ENCODE results near the gene TANGO2. TPM values are rescaled to one million over a fixed set of nuclear protein-coding genes. Genes with fewer than 3 reads are reported as not detected.

The TANGO2 gene
- total and polyA plus RNA-seq, 9 of the 15 experiments (the other 6 are each of a cell fraction or from before 2014, with no cell fraction given): 15.5 to 94.9 (median 70.1) TPM

GRCh38 chr22:19988965-19989724 lies 31.8 kb upstream of the TANGO2 start (continued):
- peak; percentile 61; the same call in 1 of the 2 replicates for TF ChIP-seq CTBP1 (IDR thresholded peaks at IDR 0.05; ENCODE audit: borderline replicate concordance)
- TF ChIP-seq THAP12 (CRISPR knock-in tag; IDR thresholded peaks at IDR 0.05): 0 out of 2 replicates have a peak, but pooled peaks have one; percentile 64
- TF ChIP-seq NEUROD1 (IDR thresholded peaks at IDR 0.05; ENCODE audit: borderline replicate concordance, low read depth, low read length, partially characterized antibody): peak; percentile 37
- TF ChIP-seq ZFP36 (IDR thresholded peaks at IDR 0.05; ENCODE audit: low read depth, low read length, partially characterized antibody): peak; percentile 5
- TF ChIP-seq RAD21 (CRISPR knock-in tag; conservative IDR thresholded peaks at IDR 0.05 in 1 of 2, IDR thresholded peaks at IDR 0.05 in 1 of 2): peak in 1 of 2 experiments; percentile 34; a peak in 2 of 4 replicates
- TF ChIP-seq CHAMP1 (IDR thresholded peaks at IDR 0.05): no peak
- TF ChIP-seq PHF8 (IDR thresholded peaks at IDR 0.05; ENCODE audit: borderline replicate concordance, low read length): peak; percentile 51; the same call in 1 of the 2 replicates
- TF ChIP-seq CEBPB (tag; IDR thresholded peaks at IDR 0.05): no peak
- TF ChIP-seq WHSC1 (IDR thresholded peaks at IDR 0.05; ENCODE audit: low read length): peak; percentile 61
- no peak for TF ChIP-seq POU5F1 (IDR thresholded peaks at IDR 0.05; ENCODE audit: borderline replicate concordance, low read depth, low read length, partially characterized antibody)
- TF ChIP-seq GTF2E2 (tag; IDR thresholded peaks at IDR 0.05): 0 out of 2 replicates have a peak, but pooled peaks have one; percentile 22
- TF ChIP-seq KDM4B (IDR thresholded peaks at IDR 0.05; ENCODE audit: borderline replicate concordance in 2 of 2, low read depth in 1 of 2): peak in 1 of 2 experiments; percentile 73; a peak in 1 of 4 replicates
- no peak for TF ChIP-seq HMGN3 (IDR thresholded peaks at IDR 0.05; ENCODE audit: borderline replicate concordance, extremely low read depth, insufficient read length, low read depth, low read length)
- TF ChIP-seq JUND (IDR thresholded peaks at IDR 0.05; ENCODE audit: borderline replicate concordance, low read depth, low read length): peak; percentile 52
- peak; percentile 53; the same call in 2 of the 3 replicates for TF ChIP-seq JUND (tag; IDR thresholded peaks at IDR 0.05; ENCODE audit: borderline replicate concordance, low read depth, low read length)
- no peak; the same call in 1 of the 2 replicates for TF ChIP-seq MYC (IDR thresholded peaks at IDR 0.05; ENCODE audit: low read depth, low read length)
- TF ChIP-seq MYC (CRISPR knock-in tag; IDR thresholded peaks at IDR 0.05; ENCODE audit: borderline replicate concordance, low read depth): no peak; the same call in 1 of the 2 replicates
- no peak; the same call in 1 of the 2 replicates for TF ChIP-seq TAL1 (IDR thresholded peaks at IDR 0.05)
- TF ChIP-seq ZNF707 (CRISPR knock-in tag; conservative IDR thresholded peaks at IDR 0.05): no peak
- TF ChIP-seq BRD4 (IDR thresholded peaks at IDR 0.05): peak; percentile 72; the same call in 1 of the 2 replicates

Data from K562 (cell line).